Rectal smooth muscle tissue (tissue), 1 donor: Measurements from ENCODE around the gene KMT2E.
"Not testable (repeated sequence)": the region's sequence is repeated elsewhere in the genome, so short reads cannot be mapped to it uniquely, and the experiment has no call there.

Experiments used
- H3K27ac ChIP-seq: one replicate; pipeline ENCODE4 v1.7.0; 2013; ENCODE audit warnings: low read depth, low read length, inconsistent platforms
- H3K27me3 ChIP-seq: one replicate; pipeline ENCODE4 v1.7.0; 2013; ENCODE audit warnings: low read length; ENCODE audit not compliant: control insufficient read depth, insufficient read depth
- H3K36me3 ChIP-seq: one replicate; pipeline ENCODE4 v1.7.0; 2013; ENCODE audit warnings: low read length; ENCODE audit not compliant: control insufficient read depth, insufficient read depth
- H3K4me1 ChIP-seq: one replicate; pipeline ENCODE4 v1.7.0; 2013; ENCODE audit warnings: low read length; ENCODE audit not compliant: control insufficient read depth, insufficient read depth
- H3K4me3 ChIP-seq: one replicate; pipeline ENCODE4 v1.7.0; 2013; ENCODE audit warnings: low read length
- H3K9ac ChIP-seq: one replicate; pipeline ENCODE4 v1.7.0; 2013; ENCODE audit warnings: low read length

KMT2E gene

DNA sequence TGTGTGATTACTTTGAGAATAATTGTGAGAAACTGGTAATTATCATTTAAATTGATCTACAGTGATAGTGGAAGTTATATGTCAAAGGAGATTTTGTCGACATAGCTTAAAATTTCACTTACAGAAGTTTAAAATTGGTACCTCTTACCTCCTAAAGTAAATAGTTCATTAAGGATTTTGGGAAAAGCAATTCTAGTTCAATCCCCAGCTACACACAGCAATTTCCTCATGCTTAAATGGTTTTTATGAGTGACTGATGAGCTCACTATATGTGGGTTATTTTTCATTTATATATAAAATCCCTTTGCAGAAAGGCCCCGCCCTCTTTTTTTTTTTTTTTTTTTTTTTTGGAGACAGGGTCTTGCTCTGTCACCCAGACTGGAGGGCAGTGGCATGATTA, 12.7 kb downstream of the KMT2E start:
- Histone ChIP-seq H3K36me3 (no peaks in the 10 kb centered on the region), H3K27ac (no peak overlapping the region), H3K4me3 (no peak overlapping the region), H3K27me3 (no peaks in the 10 kb centered on the region), H3K4me1 (peaks cover 15% of the 10 kb centered on the region), H3K9ac (no peak overlapping the region)

- Histone ChIP-seq H3K4me1 (peaks cover 13% of the 10 kb centered on the region), H3K36me3 (no peaks in the 10 kb centered on the region), H3K27me3 (no peaks in the 10 kb centered on the region), H3K4me3 (no peak overlapping the region), H3K9ac (no peak overlapping the region), H3K27ac (no peak overlapping the region)
Observed at GRCh38 chr7:105027176-105027853, 13.3 kb downstream of the KMT2E start.

GRCh38 chr7:105028004-105028403, 14.0 kb downstream of the KMT2E start:
- H3K9ac ChIP-seq, result no peak overlapping the region
- no peaks in the 10 kb centered on the region for H3K27me3 ChIP-seq
- no peak overlapping the region for H3K4me3 ChIP-seq
- H3K4me1 ChIP-seq, result peaks cover 12% of the 10 kb centered on the region
- H3K27ac ChIP-seq, result no peak overlapping the region
- H3K36me3 ChIP-seq, result no peaks in the 10 kb centered on the region

DNA sequence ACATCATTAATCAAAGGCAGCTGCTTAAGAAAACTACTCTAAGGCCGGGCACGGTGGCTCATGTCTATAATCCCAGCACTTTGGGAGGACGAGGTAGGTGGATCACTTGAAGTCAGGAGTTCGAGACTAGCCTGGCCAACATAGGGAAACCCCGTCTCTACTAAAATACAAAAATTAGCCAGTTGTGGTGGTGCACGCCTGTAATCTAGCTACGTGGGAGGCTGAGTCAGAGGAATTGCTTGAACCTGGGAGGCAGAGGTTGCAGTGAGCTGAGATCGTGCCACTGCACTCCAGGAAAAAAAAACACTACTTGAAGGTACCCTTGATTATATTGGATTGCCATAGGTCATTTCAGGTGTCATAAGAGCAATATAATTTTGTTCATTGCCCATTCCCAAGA, 14.9 kb downstream of the KMT2E start:
- H3K27me3 ChIP-seq, H3K4me3 ChIP-seq, H3K36me3 ChIP-seq, H3K27ac ChIP-seq, H3K9ac ChIP-seq: not testable (repeated sequence)
- H3K4me1 ChIP-seq, result peaks cover 10% of the 10 kb centered on the region

GRCh38 chr7:105030447-105030846, 16.4 kb downstream of the KMT2E start:
- H3K4me3 ChIP-seq, result no peak overlapping the region
- H3K4me1 ChIP-seq, result no peaks in the 10 kb centered on the region
- no peaks in the 10 kb centered on the region for H3K27me3 ChIP-seq
- no peak overlapping the region for H3K27ac ChIP-seq
- no peaks in the 10 kb centered on the region for H3K36me3 ChIP-seq
- H3K9ac ChIP-seq, result no peak overlapping the region

GRCh38 chr7:105032553-105033214, 18.7 kb downstream of the KMT2E start:
- H3K4me1 ChIP-seq, result no peaks in the 10 kb centered on the region
- H3K27ac ChIP-seq, result no peak overlapping the region
- no peaks in the 10 kb centered on the region for H3K36me3 ChIP-seq
- no peak overlapping the region for H3K9ac ChIP-seq
- no peak overlapping the region for H3K4me3 ChIP-seq
- H3K27me3 ChIP-seq, result no peaks in the 10 kb centered on the region

DNA sequence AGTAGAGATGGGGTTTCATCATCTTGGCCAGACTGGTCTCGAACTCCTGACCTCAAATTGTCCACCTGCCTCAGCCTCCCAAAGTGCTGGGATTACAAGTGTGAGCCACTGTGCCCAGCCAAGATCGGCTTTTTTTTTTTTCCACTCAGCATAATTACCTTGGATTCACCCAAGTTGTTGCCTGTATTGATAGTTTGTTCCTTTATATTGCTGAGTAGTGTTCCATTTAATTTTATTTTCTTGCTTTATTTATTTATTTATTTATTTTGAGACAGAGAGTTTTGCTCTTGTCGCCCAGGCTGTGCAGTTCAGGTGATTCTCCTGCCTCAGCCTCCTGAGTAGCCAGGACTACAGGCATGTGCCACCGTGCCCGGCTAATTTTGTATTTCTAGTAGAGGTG, 21.3 kb downstream of the KMT2E start:
- Histone ChIP-seq H3K4me3 (no peak overlapping the region), H3K9ac (no peak overlapping the region), H3K4me1 (peaks cover 4% of the 10 kb centered on the region), H3K27ac (no peak overlapping the region), H3K36me3 (no peaks in the 10 kb centered on the region), H3K27me3 (no peaks in the 10 kb centered on the region)

DNA sequence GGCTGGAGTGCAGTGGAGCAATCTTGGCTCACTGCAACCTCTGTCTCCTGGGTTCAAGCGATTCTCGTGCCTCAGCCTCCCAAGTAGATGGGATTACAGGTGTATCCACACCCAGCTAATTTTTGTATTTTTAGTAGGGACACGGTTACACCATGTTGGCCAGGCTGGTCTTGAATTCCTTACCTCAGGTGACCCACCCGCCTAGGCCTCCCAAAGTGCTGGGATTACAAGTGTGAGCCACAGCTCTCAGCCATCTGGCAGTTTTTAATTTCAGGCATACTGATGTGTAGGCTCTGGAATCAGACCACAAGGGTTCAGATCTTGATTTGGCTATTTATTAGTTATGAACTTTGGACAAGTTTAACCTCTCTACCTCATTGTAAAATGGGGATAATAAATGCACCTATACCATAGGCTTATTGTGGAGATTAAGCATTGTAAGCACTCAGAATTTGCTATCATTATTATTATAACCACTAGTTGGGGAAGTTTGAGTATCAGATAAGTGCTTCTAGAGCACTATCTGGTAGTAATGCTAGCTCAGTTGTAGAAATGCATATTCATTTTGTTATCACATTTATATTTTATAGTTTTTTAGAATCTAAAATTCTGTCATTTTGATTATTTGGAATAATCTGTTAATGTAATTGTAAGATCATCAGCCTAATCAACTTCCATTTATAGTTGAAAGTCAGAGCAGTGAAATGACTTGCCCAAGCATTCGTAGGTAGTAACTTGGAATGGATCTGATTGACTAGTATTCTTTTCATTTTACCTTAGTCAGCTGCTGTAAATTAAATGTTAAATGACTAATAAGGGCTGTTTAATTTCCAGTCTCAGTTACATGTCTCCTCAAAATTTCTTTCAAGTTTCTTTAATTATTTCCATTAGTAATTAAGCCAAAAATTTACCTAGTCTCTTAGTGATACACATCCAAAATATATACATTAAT, 22.5 kb downstream of the KMT2E start:
- H3K27me3 ChIP-seq, result no peaks in the 10 kb centered on the region
- peaks cover 5% of the 10 kb centered on the region for H3K4me1 ChIP-seq
- H3K36me3 ChIP-seq, result no peaks in the 10 kb centered on the region
- H3K27ac ChIP-seq, result no peak overlapping the region
- no peak overlapping the region for H3K4me3 ChIP-seq
- no peak overlapping the region for H3K9ac ChIP-seq

DNA sequence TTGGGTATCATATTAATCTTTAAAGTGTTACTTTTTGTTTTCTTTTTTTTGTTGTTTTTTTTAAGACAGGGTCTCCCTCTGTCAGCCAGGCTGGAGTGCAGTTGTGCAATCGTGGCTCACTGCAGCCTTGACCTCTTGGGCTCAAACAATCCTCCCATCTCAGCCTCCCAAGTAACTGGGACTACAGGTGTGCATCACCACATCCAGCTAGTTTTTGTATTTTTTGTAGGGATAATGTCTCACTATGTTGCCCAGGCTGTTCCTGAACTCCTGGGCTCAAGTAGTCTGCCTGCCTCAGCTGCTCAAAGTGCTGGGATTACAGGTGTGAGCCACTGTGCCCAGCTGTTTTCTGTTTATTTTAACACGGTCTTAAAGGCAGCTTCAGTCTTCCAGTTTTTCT, 23.3 kb downstream of the KMT2E start:
- Histone ChIP-seq H3K9ac (no peak overlapping the region), H3K36me3 (no peaks in the 10 kb centered on the region), H3K4me3 (no peak overlapping the region), H3K4me1 (peaks cover 5% of the 10 kb centered on the region), H3K27me3 (no peaks in the 10 kb centered on the region), H3K27ac (no peak overlapping the region)

DNA sequence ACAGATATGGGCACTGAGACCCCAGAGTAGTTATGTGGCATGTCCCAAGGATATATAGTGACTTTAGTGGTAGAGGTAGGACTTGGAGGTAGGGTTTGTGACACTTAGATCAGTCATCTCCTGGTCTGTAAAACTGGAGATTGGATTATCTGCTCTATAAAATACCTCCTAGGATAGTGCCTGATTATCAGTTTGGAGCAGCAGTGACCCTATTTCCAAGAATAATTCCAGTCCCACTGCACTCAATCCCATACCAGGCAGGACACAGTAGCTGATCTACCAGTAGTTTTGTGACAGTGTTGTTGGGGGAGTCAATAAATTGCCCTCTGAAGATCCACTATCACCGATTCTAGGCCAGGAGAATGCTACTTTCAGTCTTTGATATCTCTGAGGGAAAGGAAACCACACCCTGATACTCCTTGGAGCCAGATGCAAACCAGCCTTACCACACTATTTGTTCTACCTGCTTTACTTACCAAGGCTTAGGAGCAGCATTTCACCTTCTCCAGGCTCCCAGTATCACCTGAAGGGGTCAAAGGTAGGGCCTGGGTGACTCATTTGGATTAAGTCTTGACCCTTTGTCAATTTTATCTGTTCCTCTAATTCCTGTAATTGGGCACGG, 30.6 kb downstream of the KMT2E start:
- peaks cover 15% of the 10 kb centered on the region for H3K4me1 ChIP-seq
- H3K27me3 ChIP-seq, result no peaks in the 10 kb centered on the region
- peaks cover 17% of the 10 kb centered on the region for H3K36me3 ChIP-seq
- H3K27ac ChIP-seq, result no peak overlapping the region
- H3K4me3 ChIP-seq, result no peak overlapping the region
- H3K9ac ChIP-seq, result no peak overlapping the region

DNA sequence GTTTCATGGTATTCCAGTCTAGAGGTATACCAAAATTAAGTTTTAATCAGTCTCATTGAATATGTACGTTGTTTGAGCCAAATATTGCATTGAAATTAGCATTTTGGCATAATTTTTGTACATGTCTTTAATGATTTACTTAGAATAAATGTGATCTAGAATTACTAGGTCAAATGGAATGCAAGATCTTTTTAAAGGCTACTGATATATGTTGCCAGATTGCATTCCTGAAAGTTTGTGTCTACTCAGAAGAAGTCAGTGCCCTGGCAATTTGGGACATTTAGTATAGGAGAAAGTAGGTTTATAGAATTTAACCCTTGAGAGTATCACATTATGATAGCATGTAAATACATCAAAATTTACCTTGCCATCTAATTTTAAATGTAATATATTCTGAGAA, 32.4 kb downstream of the KMT2E start:
- H3K36me3 ChIP-seq, result peaks cover 17% of the 10 kb centered on the region

GRCh38 chr7:105047932-105048331, 33.9 kb downstream of the KMT2E start:
- Histone ChIP-seq H3K9ac (no peak overlapping the region), H3K4me3 (no peak overlapping the region), H3K36me3 (peaks cover 17% of the 10 kb centered on the region), H3K27me3 (no peaks in the 10 kb centered on the region), H3K27ac (no peak overlapping the region), H3K4me1 (peaks cover 10% of the 10 kb centered on the region)

More for the DNA sequence above, 32.4 kb downstream of the KMT2E start:
- Histone ChIP-seq H3K4me1 (peaks cover 10% of the 10 kb centered on the region), H3K27me3 (no peaks in the 10 kb centered on the region), H3K9ac (no peak overlapping the region), H3K4me3 (no peak overlapping the region), H3K27ac (no peak overlapping the region)
